ENCODE results near the gene DLG5.

DNA sequence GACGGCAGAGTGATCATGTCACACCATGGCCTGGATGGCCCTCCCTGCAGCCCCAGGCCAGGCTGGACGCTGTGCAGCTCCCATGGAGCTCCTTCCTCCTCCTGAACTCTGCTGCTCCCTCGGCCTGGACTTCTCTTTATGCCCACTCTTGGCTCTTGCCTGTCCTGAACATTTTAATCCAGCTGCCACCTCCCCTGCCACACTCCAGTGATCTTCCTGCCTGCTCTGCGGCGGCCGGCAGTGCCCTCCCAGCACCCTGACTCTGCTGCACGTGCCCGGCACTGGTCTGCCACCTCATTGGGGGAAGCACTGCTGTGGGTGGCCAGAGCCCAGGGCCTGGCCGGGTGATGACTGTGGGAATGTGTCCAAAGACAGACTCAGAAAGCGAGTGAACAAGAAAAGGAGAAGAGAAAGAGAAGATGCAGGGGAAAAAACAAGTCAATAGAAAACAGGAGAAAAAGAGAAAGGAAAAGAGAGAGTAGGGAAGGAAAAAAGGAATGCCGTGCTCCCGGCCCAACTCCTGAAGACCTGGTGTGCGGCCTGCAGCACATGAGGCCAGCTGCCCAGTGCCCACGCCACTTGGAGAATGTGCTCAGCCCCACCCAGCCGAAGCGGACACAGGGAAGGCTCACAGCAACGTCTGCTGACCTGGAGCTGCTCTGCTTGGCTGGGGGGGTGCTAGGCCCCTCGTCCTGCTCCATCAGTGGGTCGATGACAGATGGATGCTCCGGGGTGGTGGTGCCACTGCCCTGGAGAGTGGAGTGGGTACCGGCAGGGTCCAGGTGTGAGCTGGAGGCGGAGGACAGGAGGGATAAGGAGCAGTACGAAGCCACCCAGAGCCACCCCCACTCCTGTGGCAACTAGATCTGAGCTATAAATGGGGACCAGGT is 115.9 kb downstream of the DLG5 start:
- no peak for TF ChIP-seq EZH2phosphoT487 (IDR thresholded peaks at IDR 0.05; ENCODE audit: low read depth, severe bottlenecking, unreplicated experiment)
- TF ChIP-seq, protein P1, sequence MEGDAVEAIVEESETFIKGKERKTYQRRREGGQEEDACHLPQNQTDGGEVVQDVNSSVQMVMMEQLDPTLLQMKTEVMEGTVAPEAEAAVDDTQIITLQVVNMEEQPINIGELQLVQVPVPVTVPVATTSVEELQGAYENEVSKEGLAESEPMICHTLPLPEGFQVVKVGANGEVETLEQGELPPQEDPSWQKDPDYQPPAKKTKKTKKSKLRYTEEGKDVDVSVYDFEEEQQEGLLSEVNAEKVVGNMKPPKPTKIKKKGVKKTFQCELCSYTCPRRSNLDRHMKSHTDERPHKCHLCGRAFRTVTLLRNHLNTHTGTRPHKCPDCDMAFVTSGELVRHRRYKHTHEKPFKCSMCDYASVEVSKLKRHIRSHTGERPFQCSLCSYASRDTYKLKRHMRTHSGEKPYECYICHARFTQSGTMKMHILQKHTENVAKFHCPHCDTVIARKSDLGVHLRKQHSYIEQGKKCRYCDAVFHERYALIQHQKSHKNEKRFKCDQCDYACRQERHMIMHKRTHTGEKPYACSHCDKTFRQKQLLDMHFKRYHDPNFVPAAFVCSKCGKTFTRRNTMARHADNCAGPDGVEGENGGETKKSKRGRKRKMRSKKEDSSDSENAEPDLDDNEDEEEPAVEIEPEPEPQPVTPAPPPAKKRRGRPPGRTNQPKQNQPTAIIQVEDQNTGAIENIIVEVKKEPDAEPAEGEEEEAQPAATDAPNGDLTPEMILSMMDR (IDR thresholded peaks at IDR 0.05; ENCODE audit: poor library complexity): no peak
